ENCODE measurements around the gene SDCBP2.

The SDCBP2 gene

DNA sequence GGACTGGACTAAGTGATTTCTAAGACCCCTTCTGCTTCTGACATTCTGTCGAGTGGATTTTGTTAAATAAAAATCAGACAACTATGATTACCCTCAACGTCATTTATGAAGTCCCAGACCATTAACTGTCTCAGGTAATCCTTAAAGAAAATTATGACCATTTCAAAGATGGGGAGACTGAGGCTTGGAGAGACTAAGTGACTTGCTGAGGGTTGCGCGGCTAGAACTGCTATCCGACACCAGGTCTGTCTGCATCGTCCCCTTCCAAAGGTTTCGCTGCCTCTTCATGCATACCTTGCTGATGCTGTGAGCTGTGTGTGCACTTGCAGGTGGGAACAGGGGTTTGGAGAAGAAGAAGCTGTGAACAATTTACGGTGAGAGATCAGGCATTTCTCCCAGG is 59.7 kb downstream of the SDCBP2 start:
- ATAC-seq: no peak
- TF ChIP-seq ZC3H10 (CRISPR knock-in tag; IDR thresholded peaks at IDR 0.05) (no peak), ARNTL (CRISPR knock-in tag; IDR thresholded peaks at IDR 0.05; ENCODE audit: borderline replicate concordance, low read depth) (no peak), PPARA (CRISPR knock-in tag; IDR thresholded peaks at IDR 0.05; ENCODE audit: borderline replicate concordance) (no peak), ISL1 (CRISPR knock-in tag; IDR thresholded peaks at IDR 0.05) (no peak), RARB (CRISPR knock-in tag; IDR thresholded peaks at IDR 0.05) (no peak)
- TF ChIP-seq, protein P1, sequence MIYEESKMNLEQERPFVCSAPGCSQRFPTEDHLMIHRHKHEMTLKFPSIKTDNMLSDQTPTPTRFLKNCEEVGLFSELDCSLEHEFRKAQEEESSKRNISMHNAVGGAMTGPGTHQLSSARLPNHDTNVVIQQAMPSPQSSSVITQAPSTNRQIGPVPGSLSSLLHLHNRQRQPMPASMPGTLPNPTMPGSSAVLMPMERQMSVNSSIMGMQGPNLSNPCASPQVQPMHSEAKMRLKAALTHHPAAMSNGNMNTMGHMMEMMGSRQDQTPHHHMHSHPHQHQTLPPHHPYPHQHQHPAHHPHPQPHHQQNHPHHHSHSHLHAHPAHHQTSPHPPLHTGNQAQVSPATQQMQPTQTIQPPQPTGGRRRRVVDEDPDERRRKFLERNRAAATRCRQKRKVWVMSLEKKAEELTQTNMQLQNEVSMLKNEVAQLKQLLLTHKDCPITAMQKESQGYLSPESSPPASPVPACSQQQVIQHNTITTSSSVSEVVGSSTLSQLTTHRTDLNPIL (CRISPR knock-in tag; IDR thresholded peaks at IDR 0.05; ENCODE audit: low read depth): no peak

GRCh38 chr20:1267809-1268374 is 61.0 kb downstream of the SDCBP2 start:
- TF ChIP-seq ESRRG (CRISPR knock-in tag; IDR thresholded peaks at IDR 0.05) (no peak), PPARA (CRISPR knock-in tag; IDR thresholded peaks at IDR 0.05; ENCODE audit: borderline replicate concordance) (no peak), ZNF565 (CRISPR knock-in tag; conservative IDR thresholded peaks at IDR 0.05; ENCODE audit: low read depth) (no peak), ZFP30 (CRISPR knock-in tag; IDR thresholded peaks at IDR 0.05) (no peak), GLIS3 (CRISPR knock-in tag; IDR thresholded peaks at IDR 0.05) (no peak)
- TF ChIP-seq, protein P2, sequence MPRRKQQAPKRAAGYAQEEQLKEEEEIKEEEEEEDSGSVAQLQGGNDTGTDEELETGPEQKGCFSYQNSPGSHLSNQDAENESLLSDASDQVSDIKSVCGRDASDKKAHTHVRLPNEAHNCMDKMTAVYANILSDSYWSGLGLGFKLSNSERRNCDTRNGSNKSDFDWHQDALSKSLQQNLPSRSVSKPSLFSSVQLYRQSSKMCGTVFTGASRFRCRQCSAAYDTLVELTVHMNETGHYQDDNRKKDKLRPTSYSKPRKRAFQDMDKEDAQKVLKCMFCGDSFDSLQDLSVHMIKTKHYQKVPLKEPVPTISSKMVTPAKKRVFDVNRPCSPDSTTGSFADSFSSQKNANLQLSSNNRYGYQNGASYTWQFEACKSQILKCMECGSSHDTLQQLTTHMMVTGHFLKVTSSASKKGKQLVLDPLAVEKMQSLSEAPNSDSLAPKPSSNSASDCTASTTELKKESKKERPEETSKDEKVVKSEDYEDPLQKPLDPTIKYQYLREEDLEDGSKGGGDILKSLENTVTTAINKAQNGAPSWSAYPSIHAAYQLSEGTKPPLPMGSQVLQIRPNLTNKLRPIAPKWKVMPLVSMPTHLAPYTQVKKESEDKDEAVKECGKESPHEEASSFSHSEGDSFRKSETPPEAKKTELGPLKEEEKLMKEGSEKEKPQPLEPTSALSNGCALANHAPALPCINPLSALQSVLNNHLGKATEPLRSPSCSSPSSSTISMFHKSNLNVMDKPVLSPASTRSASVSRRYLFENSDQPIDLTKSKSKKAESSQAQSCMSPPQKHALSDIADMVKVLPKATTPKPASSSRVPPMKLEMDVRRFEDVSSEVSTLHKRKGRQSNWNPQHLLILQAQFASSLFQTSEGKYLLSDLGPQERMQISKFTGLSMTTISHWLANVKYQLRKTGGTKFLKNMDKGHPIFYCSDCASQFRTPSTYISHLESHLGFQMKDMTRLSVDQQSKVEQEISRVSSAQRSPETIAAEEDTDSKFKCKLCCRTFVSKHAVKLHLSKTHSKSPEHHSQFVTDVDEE (CRISPR knock-in tag; IDR thresholded peaks at IDR 0.05): no peak

GRCh38 chr20:1267161-1267560 is 61.8 kb downstream of the SDCBP2 start:
- ATAC-seq: no peak
- no peak for TF ChIP-seq ZFP30 (CRISPR knock-in tag; IDR thresholded peaks at IDR 0.05)
- TF ChIP-seq, protein P3, sequence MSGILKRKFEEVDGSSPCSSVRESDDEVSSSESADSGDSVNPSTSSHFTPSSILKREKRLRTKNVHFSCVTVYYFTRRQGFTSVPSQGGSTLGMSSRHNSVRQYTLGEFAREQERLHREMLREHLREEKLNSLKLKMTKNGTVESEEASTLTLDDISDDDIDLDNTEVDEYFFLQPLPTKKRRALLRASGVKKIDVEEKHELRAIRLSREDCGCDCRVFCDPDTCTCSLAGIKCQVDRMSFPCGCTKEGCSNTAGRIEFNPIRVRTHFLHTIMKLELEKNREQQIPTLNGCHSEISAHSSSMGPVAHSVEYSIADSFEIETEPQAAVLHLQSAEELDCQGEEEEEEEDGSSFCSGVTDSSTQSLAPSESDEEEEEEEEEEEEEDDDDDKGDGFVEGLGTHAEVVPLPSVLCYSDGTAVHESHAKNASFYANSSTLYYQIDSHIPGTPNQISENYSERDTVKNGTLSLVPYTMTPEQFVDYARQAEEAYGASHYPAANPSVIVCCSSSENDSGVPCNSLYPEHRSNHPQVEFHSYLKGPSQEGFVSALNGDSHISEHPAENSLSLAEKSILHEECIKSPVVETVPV (CRISPR knock-in tag; IDR thresholded peaks at IDR 0.05): no peak
- TF ChIP-seq, protein P2 (CRISPR knock-in tag; IDR thresholded peaks at IDR 0.05): no peak
- TF ChIP-seq CSDC2 (CRISPR knock-in tag; IDR thresholded peaks at IDR 0.05): no peak
- no peak for TF ChIP-seq PPARA (CRISPR knock-in tag; IDR thresholded peaks at IDR 0.05; ENCODE audit: borderline replicate concordance)
- TF ChIP-seq OSR1 (CRISPR knock-in tag; IDR thresholded peaks at IDR 0.05): no peak
- no peak for TF ChIP-seq ZNF70 (CRISPR knock-in tag; IDR thresholded peaks at IDR 0.05)
- no peak for TF ChIP-seq ZNF565 (CRISPR knock-in tag; conservative IDR thresholded peaks at IDR 0.05; ENCODE audit: low read depth)
- no peak for TF ChIP-seq RARB (CRISPR knock-in tag; IDR thresholded peaks at IDR 0.05)
- TF ChIP-seq, protein P4, sequence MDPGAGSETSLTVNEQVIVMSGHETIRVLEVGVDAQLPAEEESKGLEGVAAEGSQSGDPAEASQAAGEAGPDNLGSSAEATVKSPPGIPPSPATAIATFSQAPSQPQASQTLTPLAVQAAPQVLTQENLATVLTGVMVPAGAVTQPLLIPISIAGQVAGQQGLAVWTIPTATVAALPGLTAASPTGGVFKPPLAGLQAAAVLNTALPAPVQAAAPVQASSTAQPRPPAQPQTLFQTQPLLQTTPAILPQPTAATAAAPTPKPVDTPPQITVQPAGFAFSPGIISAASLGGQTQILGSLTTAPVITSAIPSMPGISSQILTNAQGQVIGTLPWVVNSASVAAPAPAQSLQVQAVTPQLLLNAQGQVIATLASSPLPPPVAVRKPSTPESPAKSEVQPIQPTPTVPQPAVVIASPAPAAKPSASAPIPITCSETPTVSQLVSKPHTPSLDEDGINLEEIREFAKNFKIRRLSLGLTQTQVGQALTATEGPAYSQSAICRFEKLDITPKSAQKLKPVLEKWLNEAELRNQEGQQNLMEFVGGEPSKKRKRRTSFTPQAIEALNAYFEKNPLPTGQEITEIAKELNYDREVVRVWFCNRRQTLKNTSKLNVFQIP (CRISPR knock-in tag; IDR thresholded peaks at IDR 0.05; ENCODE audit: borderline replicate concordance, low read depth): no peak
- TF ChIP-seq TCF4 (CRISPR knock-in tag; IDR thresholded peaks at IDR 0.05; ENCODE audit: borderline replicate concordance): no peak
- TF ChIP-seq ZC3H10 (CRISPR knock-in tag; IDR thresholded peaks at IDR 0.05): no peak
- TF ChIP-seq SNAI2 (CRISPR knock-in tag; IDR thresholded peaks at IDR 0.05): no peak
- TF ChIP-seq, protein P1 (CRISPR knock-in tag; IDR thresholded peaks at IDR 0.05; ENCODE audit: low read depth): no peak
- no peak for TF ChIP-seq ESRRG (CRISPR knock-in tag; IDR thresholded peaks at IDR 0.05)
- no peak for TF ChIP-seq TOX (CRISPR knock-in tag; IDR thresholded peaks at IDR 0.05; ENCODE audit: borderline replicate concordance)
- TF ChIP-seq, protein P5, sequence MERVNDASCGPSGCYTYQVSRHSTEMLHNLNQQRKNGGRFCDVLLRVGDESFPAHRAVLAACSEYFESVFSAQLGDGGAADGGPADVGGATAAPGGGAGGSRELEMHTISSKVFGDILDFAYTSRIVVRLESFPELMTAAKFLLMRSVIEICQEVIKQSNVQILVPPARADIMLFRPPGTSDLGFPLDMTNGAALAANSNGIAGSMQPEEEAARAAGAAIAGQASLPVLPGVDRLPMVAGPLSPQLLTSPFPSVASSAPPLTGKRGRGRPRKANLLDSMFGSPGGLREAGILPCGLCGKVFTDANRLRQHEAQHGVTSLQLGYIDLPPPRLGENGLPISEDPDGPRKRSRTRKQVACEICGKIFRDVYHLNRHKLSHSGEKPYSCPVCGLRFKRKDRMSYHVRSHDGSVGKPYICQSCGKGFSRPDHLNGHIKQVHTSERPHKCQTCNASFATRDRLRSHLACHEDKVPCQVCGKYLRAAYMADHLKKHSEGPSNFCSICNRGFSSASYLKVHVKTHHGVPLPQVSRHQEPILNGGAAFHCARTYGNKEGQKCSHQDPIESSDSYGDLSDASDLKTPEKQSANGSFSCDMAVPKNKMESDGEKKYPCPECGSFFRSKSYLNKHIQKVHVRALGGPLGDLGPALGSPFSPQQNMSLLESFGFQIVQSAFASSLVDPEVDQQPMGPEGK (CRISPR knock-in tag; IDR thresholded peaks at IDR 0.05; ENCODE audit: borderline replicate concordance): no peak

More at GRCh38 chr20:1267809-1268374, 61.0 kb downstream of the SDCBP2 start:
- no peak for ATAC-seq
